SH-SY5Y (cell line): ENCODE measurements around the gene RFC1.

Source experiments
- GATA2 ChIP-seq: IDR thresholded peaks from 2 replicates; pipeline ENCODE4 v1.6.1; 2011; ENCODE audit warnings: mild to moderate bottlenecking, low read depth, low read length
- GATA3 ChIP-seq: IDR thresholded peaks from 2 replicates; pipeline ENCODE4 v1.6.1; 2011; ENCODE audit warnings: low read depth, mild to moderate bottlenecking, low read length, moderate library complexity

GRCh38 chr4:39263895-39264294, 102.3 kb downstream of the RFC1 start:
- no peak for TF ChIP-seq GATA3
- no peak for TF ChIP-seq GATA2
